GM12878 (cell line): ENCODE measurements around the gene OPRD1. TPM values are rescaled to one million over a fixed set of nuclear protein-coding genes. Genes with fewer than 3 reads are reported as not detected.

Experiments used
- ATAC-seq: fragments of 200-7000 bp; cut with Tn5 transposase; 3 replicates; pipeline ENCODE4 v1.9.1; 2020; ENCODE audit warnings: mild to moderate bottlenecking, moderate library complexity
- BruUV-seq: library from RNA; stranded (reverse); fragments of 400-500 nt; replicated peaks from 2 replicates; lab custom pipeline; 2021; lab: Mats Ljungman, UMichigan
- CTCF ChIA-PET: fragments of 300-600 bp; sonication (Branson Sonifier 250); formaldehyde crosslinking; extraction: SDS; loops from one replicate; lab custom pipeline; 2021; ENCODE audit warnings: inconsistent platforms; lab: Yijun Ruan, JAX
- POLR2A ChIA-PET: fragments of 350-600 bp; formaldehyde crosslinking; extraction: SDS; loops from one replicate; lab custom pipeline; 2021; ENCODE audit warnings: inconsistent platforms; lab: Charles Lee
- RAD21 ChIA-PET: fragments of 300-600 bp; sonication (Branson Sonifier 250); formaldehyde crosslinking; loops from one replicate; lab custom pipeline; 2023; ENCODE audit warnings: antibody characterized with exemption; ENCODE audit not compliant: unreplicated experiment; lab: Charles Lee
- SMC1A ChIA-PET: fragments of 300-600 bp; sonication (Branson Sonifier 250); formaldehyde crosslinking; loops from one replicate; lab custom pipeline; 2023; ENCODE audit not compliant: unreplicated experiment, uncharacterized antibody; lab: Charles Lee
- DNase-seq: peaks from one replicate; pipeline ENCODE4 v3.0.0-alpha.2; 2011; ENCODE audit warnings: low read depth, low spot score
- FAIRE-seq: peaks from 3 replicates; lab custom pipeline; 2011; peaks lifted over from hg19 to GRCh38; lab: Jason Lieb, UNC
- H2AFZ ChIP-seq: 2 replicates; pipeline ENCODE4 v1.6.0; 2011; ENCODE audit warnings: low read depth, low read length, control low read depth; ENCODE audit not compliant: control insufficient read depth
- H3K27ac ChIP-seq: 2 replicates; pipeline ENCODE4 v1.5.1; 2011; ENCODE audit warnings: control low read depth; ENCODE audit not compliant: control insufficient read depth, insufficient read depth
- H3K27me3 ChIP-seq, 2 experiments: replicated peaks in 1 of 2; 2 replicates each; pipeline versions ENCODE4 v1.6.0 to v1.6.1; 2011; ENCODE audit warnings: low read length in 1 of 2; ENCODE audit not compliant: control insufficient read depth in 2 of 2, insufficient read depth in 2 of 2
- H3K36me3 ChIP-seq, 2 experiments: 2 replicates each; pipeline ENCODE4 v1.5.1; 2011; ENCODE audit warnings: low read length in 1 of 2; ENCODE audit not compliant: control insufficient read depth in 2 of 2, insufficient read depth in 2 of 2
- H3K4me1 ChIP-seq: 2 replicates; pipeline ENCODE4 v1.6.1; 2011; ENCODE audit warnings: mild to moderate bottlenecking, low read length, moderate library complexity, mixed read lengths; ENCODE audit not compliant: control insufficient read depth, insufficient read depth
- H3K4me2 ChIP-seq: 2 replicates; pipeline ENCODE4 v1.6.0; 2011; ENCODE audit warnings: control low read depth; ENCODE audit not compliant: control insufficient read depth, insufficient read depth
- H3K4me3 ChIP-seq: fragments of 200-600 bp; sonication (generic); 2 replicates; pipeline ENCODE4 v1.5.1; 2016
- H3K79me2 ChIP-seq: 2 replicates; pipeline ENCODE4 v1.6.0; 2011; ENCODE audit warnings: low read length; ENCODE audit not compliant: control insufficient read depth, insufficient read depth
- H3K9ac ChIP-seq: 2 replicates; pipeline ENCODE4 v1.8.0; 2011; ENCODE audit warnings: low read length, control low read depth, mixed read lengths; ENCODE audit not compliant: control insufficient read depth, insufficient read depth
- H3K9me3 ChIP-seq: replicated peaks from 3 replicates; pipeline ENCODE4 v1.5.1; 2011; ENCODE audit warnings: mild to moderate bottlenecking, low read length; ENCODE audit not compliant: control insufficient read depth, insufficient read depth
- H4K20me1 ChIP-seq: 2 replicates; pipeline ENCODE4 v1.6.0; 2011; ENCODE audit not compliant: control insufficient read depth, insufficient read depth
- BACH1 ChIP-seq: fragments of 450-650 bp; IDR thresholded peaks from 2 replicates; pipeline ENCODE4 v1.6.1; 2017; ENCODE audit warnings: mild to moderate bottlenecking, borderline replicate concordance
- BHLHE40 ChIP-seq, 2 experiments: fragments of 450-650 bp in 1 of 2; IDR thresholded peaks; 2 replicates each; pipeline ENCODE4 v1.6.1; 2011 to 2017; ENCODE audit warnings: low read depth in 2 of 2, borderline replicate concordance in 1 of 2, improper control_type of control experiment in 1 of 2, low read length in 1 of 2, mild to moderate bottlenecking in 1 of 2
- HDGF ChIP-seq: fragments of 450-650 bp; IDR thresholded peaks from 2 replicates; pipeline ENCODE4 v1.6.1; 2016; ENCODE audit warnings: antibody characterized with exemption
- IKZF1 ChIP-seq: fragments of 450-650 bp; conservative IDR thresholded peaks from 2 replicates; pipeline ENCODE4 v1.6.1; 2017; ENCODE audit warnings: antibody characterized with exemption, mild to moderate bottlenecking
- IRF4 ChIP-seq: IDR thresholded peaks from 2 replicates; pipeline ENCODE4 v1.6.1; 2011; ENCODE audit warnings: low read depth, low read length
- POLR2A ChIP-seq: IDR thresholded peaks from 2 replicates; pipeline ENCODE4 v1.6.1; 2011; ENCODE audit warnings: low read depth, mild to moderate bottlenecking, low read length
- SMAD5 ChIP-seq: IDR thresholded peaks from 2 replicates; pipeline ENCODE4 v1.6.1; 2016; ENCODE audit warnings: antibody characterized with exemption, low read depth
- SRF ChIP-seq, 2 experiments: IDR thresholded peaks; 2 replicates each; pipeline ENCODE4 v1.6.1; 2011; ENCODE audit warnings: low read depth in 2 of 2, low read length in 2 of 2, mild to moderate bottlenecking in 1 of 2, moderate library complexity in 1 of 2
- ZSCAN29 ChIP-seq: fragments of 450-650 bp; IDR thresholded peaks from 2 replicates; pipeline ENCODE4 v1.6.1; 2017; ENCODE audit warnings: mild to moderate bottlenecking, moderate library complexity
- WGBS: methylation state at CpG from one replicate; pipeline ENCODE4 v1.1.6; 2016; ENCODE audit warnings: low lambda C conversion rate; ENCODE audit not compliant: insufficient replicate concordance, insufficient coverage; ENCODE audit errors: missing lambda C conversion rate; 5-methylcytosine and 5-hydroxymethylcytosine counted together
- in situ Hi-C: fragments of 300-500 bp; cut with MboI; formaldehyde crosslinking; loops from 9 replicates; pipeline ENCODE4 v1.14.3; 2018; ENCODE audit warnings: mixed read lengths
- intact Hi-C: fragments of 100-400 bp; cut with micrococcal nuclease; formaldehyde crosslinking; loops from one replicate; pipeline ENCODE4 v1.14.2; 2022; ENCODE audit not compliant: unreplicated experiment
- polyA plus RNA-seq, 11 experiments: library from polyadenylated mRNA; depleted of rRNA in 4 of 11; unstranded in 6 of 11; stranded (reverse) in 5 of 11; fragments of >200 nt; fragmentation: Nextera tagmentation in 4 of 11; fragmentation: Illumina TruSeq in 1 of 11; extraction: Ambion mirVana in 4 of 11; extraction: Trizol in 1 of 11; gene quantifications; 1 replicate in 1 of 11; 2 replicates in 10 of 11; pipeline versions ENCODE4 v1.2.1 to v1.2.3, GENCODE V29; 2011 to 2016; ENCODE audit warnings: inconsistent platforms in 2 of 11, missing spikeins in 2 of 11, low read depth in 1 of 11
- total RNA-seq, 4 experiments: library from RNA; depleted of rRNA in 3 of 4; stranded (reverse); fragments of >200 nt in 3 of 4; fragmentation: Illumina TruSeq in 1 of 4; extraction: Trizol in 1 of 4; gene quantifications; 2 replicates each; pipeline versions ENCODE4 v1.2.1 to v1.2.3, GENCODE V29; 2013 to 2021
- TF ChIP-seq, protein P1 (sequence below): fragments of 450-650 bp; IDR thresholded peaks from 2 replicates; pipeline ENCODE4 v1.6.1; 2016; ENCODE audit warnings: mild to moderate bottlenecking

The OPRD1 gene
- total and polyA plus RNA-seq, 10 of the 15 experiments (the other 5 are each of a cell fraction or from before 2014, with no cell fraction given): 0.02 TPM; not detected in 8

DNA sequence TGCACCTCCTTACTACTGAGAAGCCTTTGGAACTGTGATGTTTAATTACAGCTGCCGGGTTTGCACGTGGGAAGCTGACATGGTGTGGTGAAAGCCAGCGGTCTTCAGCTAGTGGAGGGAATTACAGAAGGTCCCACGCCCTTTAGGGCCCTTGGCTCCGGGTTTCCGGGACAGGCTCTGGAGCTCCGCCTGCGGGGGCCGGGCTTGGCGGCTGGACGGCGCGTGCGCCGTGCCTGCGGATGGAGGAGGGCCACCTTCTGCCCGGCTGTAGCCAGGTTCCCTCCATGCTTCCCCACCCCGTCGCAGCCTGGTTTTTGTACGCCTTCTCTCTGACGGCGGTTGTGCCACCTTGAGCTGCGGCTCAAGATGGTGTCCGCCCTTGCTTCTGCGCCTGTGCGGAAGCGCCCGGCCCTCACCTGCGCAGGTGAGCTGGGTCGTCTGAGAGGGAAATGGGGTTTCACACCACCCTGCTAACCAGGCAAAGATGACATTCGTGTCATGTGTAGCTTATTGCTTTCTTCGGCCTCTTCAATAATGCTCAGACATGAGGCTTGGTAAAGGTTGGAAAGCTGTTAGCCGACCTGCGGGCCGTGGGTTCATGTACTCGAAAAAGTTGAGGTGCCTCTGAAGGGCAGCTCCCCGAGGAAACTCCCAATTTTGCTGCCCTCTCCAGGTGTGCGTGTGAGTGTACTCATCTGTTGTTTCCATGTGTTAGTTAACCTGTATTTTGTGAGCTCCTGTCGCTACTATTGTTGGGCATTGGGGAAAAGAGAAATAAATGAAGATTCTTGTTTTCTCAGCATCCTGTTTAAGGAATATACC is 36.6 kb upstream of the OPRD1 start:
- H2AFZ ChIP-seq: peak overlapping the region; percentile 78
- no TSS peak for BruUV-seq
- peak overlapping the region; percentile 7; the same call in 1 of the 2 replicates for H3K4me3 ChIP-seq
- DNase-seq: no peak
- H3K36me3 ChIP-seq: peaks cover 0 to 13% of the 10 kb centered on the region in 2 experiments
- TF ChIP-seq IRF4 (no peak), ZSCAN29 (no peak), IKZF1 (0 out of 2 replicates have a peak, but pooled peaks have one; percentile 27), SRF (IDR thresholded peaks at IDR 0.05; ENCODE audit: low read depth in 2 of 2, low read length in 2 of 2) (peak in 1 of 2 experiments; percentile 24; a peak in 1 of 4 replicates), HDGF (0 out of 2 replicates have a peak, but pooled peaks have one; percentile 42), BACH1 (peak; percentile 49; the same call in 1 of the 2 replicates), POLR2A (peak; percentile 67), SMAD5 (no peak), BHLHE40 (IDR thresholded peaks at IDR 0.05; ENCODE audit: borderline replicate concordance in 1 of 2, low read depth in 2 of 2, low read length in 1 of 2) (peak in 1 of 2 experiments; percentile 19; a peak in 1 of 4 replicates)
- TF ChIP-seq, protein P1, sequence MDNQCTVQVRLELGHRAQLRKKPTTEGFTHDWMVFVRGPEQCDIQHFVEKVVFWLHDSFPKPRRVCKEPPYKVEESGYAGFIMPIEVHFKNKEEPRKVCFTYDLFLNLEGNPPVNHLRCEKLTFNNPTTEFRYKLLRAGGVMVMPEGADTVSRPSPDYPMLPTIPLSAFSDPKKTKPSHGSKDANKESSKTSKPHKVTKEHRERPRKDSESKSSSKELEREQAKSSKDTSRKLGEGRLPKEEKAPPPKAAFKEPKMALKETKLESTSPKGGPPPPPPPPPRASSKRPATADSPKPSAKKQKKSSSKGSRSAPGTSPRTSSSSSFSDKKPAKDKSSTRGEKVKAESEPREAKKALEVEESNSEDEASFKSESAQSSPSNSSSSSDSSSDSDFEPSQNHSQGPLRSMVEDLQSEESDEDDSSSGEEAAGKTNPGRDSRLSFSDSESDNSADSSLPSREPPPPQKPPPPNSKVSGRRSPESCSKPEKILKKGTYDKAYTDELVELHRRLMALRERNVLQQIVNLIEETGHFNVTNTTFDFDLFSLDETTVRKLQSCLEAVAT: peak; percentile 41; the same call in 1 of the 2 replicates
- POLR2A ChIA-PET: interaction anchor here (0.5 to 1.6 kb wide), 6 partner anchors 10 to 132 kb away, joined by 3 to 5 read pairs (median 4); partner anchors contain the start of genes TAF12 and YTHDF2
- SMC1A ChIA-PET: interaction anchor here (0.7 to 3.0 kb wide), 11 partner anchors 9 to 427 kb away, joined by 3 to 19 read pairs (median 4); partner anchors contain the start of gene YTHDF2
- FAIRE-seq: peak; percentile 38
- RAD21 ChIA-PET: interaction anchor here (0.8 to 2.3 kb wide), 4 partner anchors 10 to 132 kb away, joined by 3 to 11 read pairs (median 6); partner anchors contain the start of gene TAF12
- WGBS: 18% methylated on average over 39 of the region's 39 CpGs
- ATAC-seq: peak; percentile 98
- H3K27ac ChIP-seq: no peak overlapping the region
- H3K79me2 ChIP-seq: no peaks in the 10 kb centered on the region
- H3K4me2 ChIP-seq: peak overlapping the region; percentile 73
- no peaks in the 10 kb centered on the region for H3K4me1 ChIP-seq
- CTCF ChIA-PET: interaction anchor here (0.6 to 4.0 kb wide), 11 partner anchors 10 to 427 kb away, joined by 3 to 39 read pairs (median 5); partner anchors contain the start of genes SRSF4 and YTHDF2
- H4K20me1 ChIP-seq: no peaks in the 10 kb centered on the region
- H3K9ac ChIP-seq: no peak overlapping the region
- no peaks in the 10 kb centered on the region for H3K27me3 ChIP-seq
- in situ Hi-C loops: no loop called here
- intact Hi-C loops: no loop called here
- H3K9me3 ChIP-seq: no peaks in the 10 kb centered on the region
